ENCODE measurements around the gene OSM. TPM values are rescaled to one million over a fixed set of nuclear protein-coding genes. Genes with fewer than 3 reads are reported as not detected.

The OSM gene
- polyA plus RNA-seq, 2 donors = 0.22 to 0.63 TPM

GRCh38 chr22:30308093-30308492, 41.4 kb upstream of the OSM start:
- Histone ChIP-seq H3K4me3 (ENCODE audit: low read depth in 1 of 2, low read length in 2 of 2) (no peak overlapping the region), H3K27me3 (ENCODE audit: control insufficient read depth in 1 of 2, insufficient read depth in 2 of 2, low read length in 2 of 2) (no peaks in the 10 kb centered on the region), H3K27ac (ENCODE audit: low read depth in 2 of 2, low read length in 1 of 2) (peak overlapping the region; percentile 86 to 93), H3K9me3 (ENCODE audit: control insufficient read depth in 2 of 2, insufficient read depth in 1 of 2, low read depth in 1 of 2, low read length in 1 of 2) (no peaks in the 10 kb centered on the region), H3K4me1 (ENCODE audit: control insufficient read depth in 2 of 2, insufficient read depth in 2 of 2, low read length in 1 of 2) (peaks cover 34 to 69% of the 10 kb centered on the region in 2 donors), H3K36me3 (ENCODE audit: control insufficient read depth in 2 of 2, insufficient read depth in 2 of 2, low read length in 1 of 2) (peaks cover 0 to 5% of the 10 kb centered on the region in 2 donors)
- 59 to 63% methylated on average over 2 of the region's 2 CpGs for WGBS, 2 donors

- 42 to 58% methylated on average over 4 of the region's 4 CpGs for WGBS, 2 donors
- Histone ChIP-seq H3K27ac (ENCODE audit: low read depth in 2 of 2, low read length in 1 of 2) (peak overlapping the region; percentile 91 to 97), H3K36me3 (ENCODE audit: control insufficient read depth in 2 of 2, insufficient read depth in 2 of 2, low read length in 1 of 2) (peaks cover 0 to 5% of the 10 kb centered on the region in 2 donors), H3K9me3 (ENCODE audit: control insufficient read depth in 2 of 2, insufficient read depth in 1 of 2, low read depth in 1 of 2, low read length in 1 of 2) (no peaks in the 10 kb centered on the region), H3K4me1 (ENCODE audit: control insufficient read depth in 2 of 2, insufficient read depth in 2 of 2, low read length in 1 of 2) (peaks cover 37 to 69% of the 10 kb centered on the region in 2 donors), H3K27me3 (ENCODE audit: control insufficient read depth in 1 of 2, insufficient read depth in 2 of 2, low read length in 2 of 2) (no peaks in the 10 kb centered on the region), H3K4me3 (ENCODE audit: low read depth in 1 of 2, low read length in 2 of 2) (no peak overlapping the region)
Observed at GRCh38 chr22:30307041-30307574, 40.5 kb upstream of the OSM start.

- H3K9me3 ChIP-seq (ENCODE audit: control insufficient read depth in 2 of 2, insufficient read depth in 1 of 2, low read depth in 1 of 2, low read length in 1 of 2) = no peaks in the 10 kb centered on the region
- H3K4me3 ChIP-seq (ENCODE audit: low read depth in 1 of 2, low read length in 2 of 2) = no peak overlapping the region
- H3K36me3 ChIP-seq (ENCODE audit: control insufficient read depth in 2 of 2, insufficient read depth in 2 of 2, low read length in 1 of 2) = peaks cover 0 to 8% of the 10 kb centered on the region in 2 donors
- H3K27me3 ChIP-seq (ENCODE audit: control insufficient read depth in 1 of 2, insufficient read depth in 2 of 2, low read length in 2 of 2) = no peaks in the 10 kb centered on the region
- H3K4me1 ChIP-seq (ENCODE audit: control insufficient read depth in 2 of 2, insufficient read depth in 2 of 2, low read length in 1 of 2) = peaks cover 37 to 69% of the 10 kb centered on the region in 2 donors
- WGBS, 2 donors = 75 to 80% methylated on average over 1 of the region's 1 CpG
- H3K27ac ChIP-seq (ENCODE audit: low read depth in 2 of 2, low read length in 1 of 2) = peak overlapping the region; percentile 91 to 97
Observed at GRCh38 chr22:30306627-30307011, 40.0 kb upstream of the OSM start.

- H3K4me1 ChIP-seq (ENCODE audit: control insufficient read depth in 2 of 2, insufficient read depth in 2 of 2, low read length in 1 of 2) = peaks cover 35 to 68% of the 10 kb centered on the region in 2 donors
- H3K4me3 ChIP-seq (ENCODE audit: low read depth in 1 of 2, low read length in 2 of 2) = peak overlapping the region; percentile 1 to 5
- H3K9me3 ChIP-seq (ENCODE audit: control insufficient read depth in 2 of 2, insufficient read depth in 1 of 2, low read depth in 1 of 2, low read length in 1 of 2) = no peaks in the 10 kb centered on the region
- WGBS, 2 donors = 26 to 29% methylated on average over 3 of the region's 3 CpGs
- peaks cover 0 to 12% of the 10 kb centered on the region in 2 donors for H3K36me3 ChIP-seq (ENCODE audit: control insufficient read depth in 2 of 2, insufficient read depth in 2 of 2, low read length in 1 of 2)
- H3K27ac ChIP-seq (ENCODE audit: low read depth in 2 of 2, low read length in 1 of 2) = peak overlapping the region; percentile 96 to 99
- no peaks in the 10 kb centered on the region for H3K27me3 ChIP-seq (ENCODE audit: control insufficient read depth in 1 of 2, insufficient read depth in 2 of 2, low read length in 2 of 2)
Observed at GRCh38 chr22:30305906-30306626, 39.4 kb upstream of the OSM start.

- Histone ChIP-seq H3K27ac (ENCODE audit: low read depth in 2 of 2, low read length in 1 of 2) (peak overlapping the region; percentile 96 to 99), H3K27me3 (ENCODE audit: control insufficient read depth in 1 of 2, insufficient read depth in 2 of 2, low read length in 2 of 2) (no peaks in the 10 kb centered on the region), H3K4me1 (ENCODE audit: control insufficient read depth in 2 of 2, insufficient read depth in 2 of 2, low read length in 1 of 2) (peaks cover 34 to 65% of the 10 kb centered on the region in 2 donors), H3K36me3 (ENCODE audit: control insufficient read depth in 2 of 2, insufficient read depth in 2 of 2, low read length in 1 of 2) (peaks cover 0 to 16% of the 10 kb centered on the region in 2 donors), H3K9me3 (ENCODE audit: control insufficient read depth in 2 of 2, insufficient read depth in 1 of 2, low read depth in 1 of 2, low read length in 1 of 2) (no peaks in the 10 kb centered on the region), H3K4me3 (ENCODE audit: low read depth in 1 of 2, low read length in 2 of 2) (peak overlapping the region in 1 of 2 donors; percentile 5)
- WGBS, 2 donors = 4 to 15% methylated on average over 4 of the region's 4 CpGs
Observed at GRCh38 chr22:30305519-30305905, 38.9 kb upstream of the OSM start.

GRCh38 chr22:30304495-30305244, 38.0 kb upstream of the OSM start:
- Histone ChIP-seq H3K27ac (ENCODE audit: low read depth in 2 of 2, low read length in 1 of 2) (peak overlapping the region; percentile 96 to 99), H3K27me3 (ENCODE audit: control insufficient read depth in 1 of 2, insufficient read depth in 2 of 2, low read length in 2 of 2) (no peaks in the 10 kb centered on the region), H3K4me3 (ENCODE audit: low read depth in 1 of 2, low read length in 2 of 2) (no peak overlapping the region), H3K36me3 (ENCODE audit: control insufficient read depth in 2 of 2, insufficient read depth in 2 of 2, low read length in 1 of 2) (peaks cover 0 to 21% of the 10 kb centered on the region in 2 donors), H3K4me1 (ENCODE audit: control insufficient read depth in 2 of 2, insufficient read depth in 2 of 2, low read length in 1 of 2) (peaks cover 33 to 58% of the 10 kb centered on the region in 2 donors), H3K9me3 (ENCODE audit: control insufficient read depth in 2 of 2, insufficient read depth in 1 of 2, low read depth in 1 of 2, low read length in 1 of 2) (no peaks in the 10 kb centered on the region)
- WGBS, 2 donors = 26 to 43% methylated on average over 7 of the region's 7 CpGs

GRCh38 chr22:30302810-30303138, 36.1 kb upstream of the OSM start:
- Histone ChIP-seq H3K36me3 (ENCODE audit: control insufficient read depth in 2 of 2, insufficient read depth in 2 of 2, low read length in 1 of 2) (peaks cover 7 to 36% of the 10 kb centered on the region in 2 donors), H3K4me1 (ENCODE audit: control insufficient read depth in 2 of 2, insufficient read depth in 2 of 2, low read length in 1 of 2) (peaks cover 30 to 63% of the 10 kb centered on the region in 2 donors), H3K4me3 (ENCODE audit: low read depth in 1 of 2, low read length in 2 of 2) (no peak overlapping the region), H3K9me3 (ENCODE audit: control insufficient read depth in 2 of 2, insufficient read depth in 1 of 2, low read depth in 1 of 2, low read length in 1 of 2) (no peaks in the 10 kb centered on the region), H3K27me3 (ENCODE audit: control insufficient read depth in 1 of 2, insufficient read depth in 2 of 2, low read length in 2 of 2) (no peaks in the 10 kb centered on the region), H3K27ac (ENCODE audit: low read depth in 2 of 2, low read length in 1 of 2) (peak overlapping the region; percentile 96 to 99)
- 44 to 58% methylated on average over 5 of the region's 5 CpGs for WGBS, 2 donors

GRCh38 chr22:30301995-30302809, 35.6 kb upstream of the OSM start:
- Histone ChIP-seq H3K4me1 (ENCODE audit: control insufficient read depth in 2 of 2, insufficient read depth in 2 of 2, low read length in 1 of 2) (peaks cover 31 to 66% of the 10 kb centered on the region in 2 donors), H3K9me3 (ENCODE audit: control insufficient read depth in 2 of 2, insufficient read depth in 1 of 2, low read depth in 1 of 2, low read length in 1 of 2) (no peaks in the 10 kb centered on the region), H3K4me3 (ENCODE audit: low read depth in 1 of 2, low read length in 2 of 2) (no peak overlapping the region), H3K27me3 (ENCODE audit: control insufficient read depth in 1 of 2, insufficient read depth in 2 of 2, low read length in 2 of 2) (no peaks in the 10 kb centered on the region), H3K27ac (ENCODE audit: low read depth in 2 of 2, low read length in 1 of 2) (peak overlapping the region; percentile 96 to 99), H3K36me3 (ENCODE audit: control insufficient read depth in 2 of 2, insufficient read depth in 2 of 2, low read length in 1 of 2) (peaks cover 10 to 41% of the 10 kb centered on the region in 2 donors)
- WGBS, 2 donors = 35 to 48% methylated on average over 9 of the region's 9 CpGs

GRCh38 chr22:30299322-30299721, 32.7 kb upstream of the OSM start:
- Histone ChIP-seq H3K36me3 (ENCODE audit: control insufficient read depth in 2 of 2, insufficient read depth in 2 of 2, low read length in 1 of 2) (peaks cover 23 to 61% of the 10 kb centered on the region in 2 donors), H3K27ac (ENCODE audit: low read depth in 2 of 2, low read length in 1 of 2) (peak overlapping the region; percentile 81 to 89), H3K9me3 (ENCODE audit: control insufficient read depth in 2 of 2, insufficient read depth in 1 of 2, low read depth in 1 of 2, low read length in 1 of 2) (no peaks in the 10 kb centered on the region), H3K4me1 (ENCODE audit: control insufficient read depth in 2 of 2, insufficient read depth in 2 of 2, low read length in 1 of 2) (peaks cover 20 to 68% of the 10 kb centered on the region in 2 donors), H3K27me3 (ENCODE audit: control insufficient read depth in 1 of 2, insufficient read depth in 2 of 2, low read length in 2 of 2) (no peaks in the 10 kb centered on the region), H3K4me3 (ENCODE audit: low read depth in 1 of 2, low read length in 2 of 2) (no peak overlapping the region)
- WGBS, 2 donors = 87 to 88% methylated on average over 13 of the region's 13 CpGs

All from esophagus (tissue), 2 donors.